GM12878 (cell line): ENCODE measurements around the gene SERTAD1. TPM values are rescaled to one million over a fixed set of nuclear protein-coding genes. Genes with fewer than 3 reads are reported as not detected.

Experiments used
- ATAC-seq: fragments of 200-7000 bp; cut with Tn5 transposase; 3 replicates; pipeline ENCODE4 v1.9.1; 2020; ENCODE audit warnings: mild to moderate bottlenecking, moderate library complexity
- BruUV-seq: library from RNA; stranded (reverse); fragments of 400-500 nt; replicated peaks from 2 replicates; lab custom pipeline; 2021; lab: Mats Ljungman, UMichigan
- CTCF ChIA-PET: fragments of 300-600 bp; sonication (Branson Sonifier 250); formaldehyde crosslinking; extraction: SDS; loops from one replicate; lab custom pipeline; 2021; ENCODE audit warnings: inconsistent platforms; lab: Yijun Ruan, JAX
- POLR2A ChIA-PET: fragments of 350-600 bp; formaldehyde crosslinking; extraction: SDS; loops from one replicate; lab custom pipeline; 2021; ENCODE audit warnings: inconsistent platforms; lab: Charles Lee
- RAD21 ChIA-PET: fragments of 300-600 bp; sonication (Branson Sonifier 250); formaldehyde crosslinking; loops from one replicate; lab custom pipeline; 2023; ENCODE audit warnings: antibody characterized with exemption; ENCODE audit not compliant: unreplicated experiment; lab: Charles Lee
- SMC1A ChIA-PET: fragments of 300-600 bp; sonication (Branson Sonifier 250); formaldehyde crosslinking; loops from one replicate; lab custom pipeline; 2023; ENCODE audit not compliant: unreplicated experiment, uncharacterized antibody; lab: Charles Lee
- DNase-seq: peaks from one replicate; pipeline ENCODE4 v3.0.0-alpha.2; 2011; ENCODE audit warnings: low read depth, low spot score
- FAIRE-seq: peaks from 3 replicates; lab custom pipeline; 2011; peaks lifted over from hg19 to GRCh38; lab: Jason Lieb, UNC
- H2AFZ ChIP-seq: 2 replicates; pipeline ENCODE4 v1.6.0; 2011; ENCODE audit warnings: low read depth, low read length, control low read depth; ENCODE audit not compliant: control insufficient read depth
- H3K27ac ChIP-seq: 2 replicates; pipeline ENCODE4 v1.5.1; 2011; ENCODE audit warnings: control low read depth; ENCODE audit not compliant: control insufficient read depth, insufficient read depth
- H3K27me3 ChIP-seq, 2 experiments: replicated peaks in 1 of 2; 2 replicates each; pipeline versions ENCODE4 v1.6.0 to v1.6.1; 2011; ENCODE audit warnings: low read length in 1 of 2; ENCODE audit not compliant: control insufficient read depth in 2 of 2, insufficient read depth in 2 of 2
- H3K36me3 ChIP-seq, 2 experiments: 2 replicates each; pipeline ENCODE4 v1.5.1; 2011; ENCODE audit warnings: low read length in 1 of 2; ENCODE audit not compliant: control insufficient read depth in 2 of 2, insufficient read depth in 2 of 2
- H3K4me1 ChIP-seq: 2 replicates; pipeline ENCODE4 v1.6.1; 2011; ENCODE audit warnings: mild to moderate bottlenecking, low read length, moderate library complexity, mixed read lengths; ENCODE audit not compliant: control insufficient read depth, insufficient read depth
- H3K4me2 ChIP-seq: 2 replicates; pipeline ENCODE4 v1.6.0; 2011; ENCODE audit warnings: control low read depth; ENCODE audit not compliant: control insufficient read depth, insufficient read depth
- H3K4me3 ChIP-seq: fragments of 200-600 bp; sonication (generic); 2 replicates; pipeline ENCODE4 v1.5.1; 2016
- H3K79me2 ChIP-seq: 2 replicates; pipeline ENCODE4 v1.6.0; 2011; ENCODE audit warnings: low read length; ENCODE audit not compliant: control insufficient read depth, insufficient read depth
- H3K9ac ChIP-seq: 2 replicates; pipeline ENCODE4 v1.8.0; 2011; ENCODE audit warnings: low read length, control low read depth, mixed read lengths; ENCODE audit not compliant: control insufficient read depth, insufficient read depth
- H3K9me3 ChIP-seq: replicated peaks from 3 replicates; pipeline ENCODE4 v1.5.1; 2011; ENCODE audit warnings: mild to moderate bottlenecking, low read length; ENCODE audit not compliant: control insufficient read depth, insufficient read depth
- H4K20me1 ChIP-seq: 2 replicates; pipeline ENCODE4 v1.6.0; 2011; ENCODE audit not compliant: control insufficient read depth, insufficient read depth
- BCL11A ChIP-seq: IDR thresholded peaks from 2 replicates; pipeline ENCODE4 v1.6.1; 2011; ENCODE audit warnings: low read depth, low read length
- CBFB ChIP-seq: IDR thresholded peaks from 2 replicates; pipeline ENCODE4 v1.6.1; 2016; ENCODE audit warnings: antibody characterized with exemption, low read depth
- ETV6 ChIP-seq, 2 experiments: fragments of 450-650 bp in 1 of 2; IDR thresholded peaks in 1 of 2; conservative IDR thresholded peaks in 1 of 2; 2 replicates each; pipeline ENCODE4 v1.6.1; 2014; ENCODE audit warnings: antibody characterized with exemption in 1 of 2, borderline replicate concordance in 1 of 2, low read depth in 1 of 2, mild to moderate bottlenecking in 1 of 2, moderate library complexity in 1 of 2
- FOXK2 ChIP-seq: fragments of 450-650 bp; IDR thresholded peaks from 2 replicates; pipeline ENCODE4 v1.6.1; 2017; ENCODE audit warnings: mild to moderate bottlenecking, moderate library complexity
- IKZF2 ChIP-seq, 2 experiments: fragments of 450-650 bp; IDR thresholded peaks; 2 replicates each; pipeline ENCODE4 v1.6.1; 2017; ENCODE audit warnings: mild to moderate bottlenecking in 2 of 2, moderate library complexity in 2 of 2
- RAD51 ChIP-seq: fragments of 450-650 bp; IDR thresholded peaks from 2 replicates; pipeline ENCODE4 v1.6.1; 2016; ENCODE audit warnings: moderate library complexity, mild to moderate bottlenecking, inconsistent platforms
- SMAD5 ChIP-seq: IDR thresholded peaks from 2 replicates; pipeline ENCODE4 v1.6.1; 2016; ENCODE audit warnings: antibody characterized with exemption, low read depth
- SMC3 ChIP-seq: IDR thresholded peaks from 2 replicates; pipeline ENCODE4 v1.6.1; 2011; ENCODE audit warnings: low read length, improper control_type of control experiment, borderline replicate concordance
- YY1 ChIP-seq: IDR thresholded peaks from 2 replicates; pipeline ENCODE4 v1.6.1; 2011; ENCODE audit warnings: low read depth, mild to moderate bottlenecking, low read length
- ZNF622 ChIP-seq: fragments of 450-650 bp; IDR thresholded peaks from 2 replicates; pipeline ENCODE4 v1.6.1; 2017; ENCODE audit warnings: mild to moderate bottlenecking, inconsistent platforms
- WGBS: methylation state at CpG from one replicate; pipeline ENCODE4 v1.1.6; 2016; ENCODE audit warnings: low lambda C conversion rate; ENCODE audit not compliant: insufficient replicate concordance, insufficient coverage; ENCODE audit errors: missing lambda C conversion rate; 5-methylcytosine and 5-hydroxymethylcytosine counted together
- in situ Hi-C: fragments of 300-500 bp; cut with MboI; formaldehyde crosslinking; loops from 9 replicates; pipeline ENCODE4 v1.14.3; 2018; ENCODE audit warnings: mixed read lengths
- intact Hi-C: fragments of 100-400 bp; cut with micrococcal nuclease; formaldehyde crosslinking; loops from one replicate; pipeline ENCODE4 v1.14.2; 2022; ENCODE audit not compliant: unreplicated experiment
- polyA plus RNA-seq, 11 experiments: library from polyadenylated mRNA; depleted of rRNA in 4 of 11; unstranded in 6 of 11; stranded (reverse) in 5 of 11; fragments of >200 nt; fragmentation: Nextera tagmentation in 4 of 11; fragmentation: Illumina TruSeq in 1 of 11; extraction: Ambion mirVana in 4 of 11; extraction: Trizol in 1 of 11; gene quantifications; 1 replicate in 1 of 11; 2 replicates in 10 of 11; pipeline versions ENCODE4 v1.2.1 to v1.2.3, GENCODE V29; 2011 to 2016; ENCODE audit warnings: inconsistent platforms in 2 of 11, missing spikeins in 2 of 11, low read depth in 1 of 11
- total RNA-seq, 4 experiments: library from RNA; depleted of rRNA in 3 of 4; stranded (reverse); fragments of >200 nt in 3 of 4; fragmentation: Illumina TruSeq in 1 of 4; extraction: Trizol in 1 of 4; gene quantifications; 2 replicates each; pipeline versions ENCODE4 v1.2.1 to v1.2.3, GENCODE V29; 2013 to 2021
- TF ChIP-seq, protein P1 (sequence below): fragments of 450-650 bp; IDR thresholded peaks from 2 replicates; pipeline ENCODE4 v1.6.1; 2017; ENCODE audit warnings: borderline replicate concordance
- TF ChIP-seq, protein P2 (sequence below): fragments of 450-650 bp; IDR thresholded peaks from 2 replicates; pipeline ENCODE4 v1.6.1; 2016; ENCODE audit warnings: mild to moderate bottlenecking
- TF ChIP-seq, protein P3 (sequence below): fragments of 450-650 bp; IDR thresholded peaks from 2 replicates; pipeline ENCODE4 v1.6.1; 2016; ENCODE audit warnings: mild to moderate bottlenecking

SERTAD1 gene
- total and polyA plus RNA-seq, 10 of the 15 experiments (the other 5 are each of a cell fraction or from before 2014, with no cell fraction given): 0.23 to 14.2 (median 8.0) TPM

DNA sequence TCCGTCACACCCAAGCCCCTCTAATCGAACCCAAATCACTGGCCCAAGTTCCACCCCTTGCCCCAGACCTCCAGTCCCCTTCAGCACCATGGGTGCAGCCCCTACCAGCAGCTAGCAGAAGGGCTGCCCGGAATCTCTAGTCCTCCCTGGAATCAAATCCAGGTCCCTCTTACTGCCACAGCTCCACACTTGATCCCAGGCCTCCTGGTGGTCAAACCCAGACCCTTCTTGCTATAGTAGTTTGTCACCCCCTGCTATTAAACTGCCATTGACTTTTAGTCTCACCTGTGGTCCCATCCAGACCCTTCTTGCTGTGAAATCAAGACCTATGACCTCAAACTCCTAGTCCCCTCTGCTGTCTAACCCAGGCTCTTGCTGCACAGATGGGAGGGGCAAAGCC, 44.5 kb downstream of the SERTAD1 start:
- TF ChIP-seq SMC3 (peak; percentile 12; the same call in 1 of the 2 replicates), SMAD5 (no peak)
- TF ChIP-seq, all 136 proteins: peak for 1
- Histone ChIP-seq H3K36me3 (no peaks in the 10 kb centered on the region), H3K4me2 (no peak overlapping the region), H3K4me1 (no peaks in the 10 kb centered on the region), H3K9ac (no peak overlapping the region), H3K79me2 (no peaks in the 10 kb centered on the region), H2AFZ (no peak overlapping the region), H3K4me3 (no peak overlapping the region), H3K27ac (no peak overlapping the region), H4K20me1 (no peaks in the 10 kb centered on the region), H3K9me3 (no peaks in the 10 kb centered on the region), H3K27me3 (no peaks in the 10 kb centered on the region)
- ChIA-PET CTCF (interaction anchor here (0.6 kb wide), 1 partner anchor 76 kb away, joined by 3 read pairs; no protein-coding TSS in a partner anchor), RAD21 (interaction anchor here (0.6 to 1.0 kb wide), 2 partner anchors 75 to 76 kb away, joined by 3 to 4 read pairs; no protein-coding TSS in a partner anchor), SMC1A (no interaction called here), POLR2A (interaction anchor here (0.9 kb wide), 1 partner anchor 32 kb away, joined by 17 read pairs; the partner anchor contains the start of gene PRX)
- whole genome bisulfite sequencing: 27% methylated on average over 3 of the region's 3 CpGs
- FAIRE-seq (no peak), ATAC-seq (no peak), DNase-seq (no peak)
- intact Hi-C loops (no loop called here), in situ Hi-C loops (no loop called here)
- BruUV-seq: no TSS peak

DNA sequence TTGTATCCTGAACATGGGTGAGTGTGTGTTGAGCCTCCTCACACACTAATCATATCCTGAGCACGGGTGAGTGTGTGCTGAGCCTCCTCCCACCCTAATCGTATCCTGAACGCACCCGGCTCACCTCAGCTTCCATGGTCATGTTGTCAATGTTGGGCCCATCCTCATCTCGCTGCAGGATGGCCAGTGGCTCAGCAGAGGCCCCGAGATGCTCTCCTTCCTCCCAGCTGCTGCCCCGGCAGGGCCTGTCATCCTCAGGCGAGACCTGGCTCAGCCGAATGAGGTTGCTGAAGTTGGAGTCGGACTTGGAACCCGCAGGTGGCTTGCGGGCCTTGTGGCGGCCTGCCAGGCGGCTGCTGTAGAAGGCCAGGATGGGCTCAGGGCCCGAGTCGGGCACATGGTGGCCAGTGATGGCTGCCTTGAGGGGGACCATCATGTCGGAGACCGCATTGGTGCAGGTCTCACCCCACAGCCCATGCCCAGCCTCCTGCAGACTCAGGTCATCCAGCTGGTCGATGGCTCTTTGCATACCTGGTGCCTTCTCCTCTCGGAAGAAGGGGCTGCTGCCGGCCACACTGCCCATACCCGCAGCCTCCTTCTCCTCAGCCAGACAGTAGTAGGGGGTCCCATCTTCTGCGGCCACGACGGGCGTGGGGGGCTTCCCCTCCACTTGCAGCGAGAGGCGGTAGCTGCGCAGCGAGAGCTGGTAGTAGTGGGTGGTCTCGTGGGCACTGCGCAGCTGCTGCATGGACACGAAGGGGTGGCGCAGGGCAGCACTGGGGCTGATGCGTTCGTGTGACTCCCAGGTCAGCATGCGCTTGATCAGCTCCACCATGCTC, 45.4 kb downstream of the SERTAD1 start:
- H3K9ac ChIP-seq: no peak overlapping the region
- ChIA-PET RAD21 (interaction anchor here (1.5 kb wide), 1 partner anchor 75 kb away, joined by 5 read pairs; no protein-coding TSS in a partner anchor), POLR2A (interaction anchor here (0.9 kb wide), 1 partner anchor 33 kb away, joined by 17 read pairs; the partner anchor contains the start of gene PRX), SMC1A (no interaction called here), CTCF (interaction anchor here (0.6 to 1.1 kb wide), 3 partner anchors 75 to 240 kb away, joined by 3 to 4 read pairs (median 3); no protein-coding TSS in a partner anchor)
- H3K4me2 ChIP-seq: no peak overlapping the region
- no peaks in the 10 kb centered on the region for H3K9me3 ChIP-seq
- intact Hi-C loops (no loop called here), in situ Hi-C loops (no loop called here)
- ATAC-seq (no peak), DNase-seq (no peak), FAIRE-seq (no peak)
- H3K36me3 ChIP-seq: no peaks in the 10 kb centered on the region
- H4K20me1 ChIP-seq: no peaks in the 10 kb centered on the region
- H3K4me3 ChIP-seq: no peak overlapping the region
- TF ChIP-seq, protein P1, sequence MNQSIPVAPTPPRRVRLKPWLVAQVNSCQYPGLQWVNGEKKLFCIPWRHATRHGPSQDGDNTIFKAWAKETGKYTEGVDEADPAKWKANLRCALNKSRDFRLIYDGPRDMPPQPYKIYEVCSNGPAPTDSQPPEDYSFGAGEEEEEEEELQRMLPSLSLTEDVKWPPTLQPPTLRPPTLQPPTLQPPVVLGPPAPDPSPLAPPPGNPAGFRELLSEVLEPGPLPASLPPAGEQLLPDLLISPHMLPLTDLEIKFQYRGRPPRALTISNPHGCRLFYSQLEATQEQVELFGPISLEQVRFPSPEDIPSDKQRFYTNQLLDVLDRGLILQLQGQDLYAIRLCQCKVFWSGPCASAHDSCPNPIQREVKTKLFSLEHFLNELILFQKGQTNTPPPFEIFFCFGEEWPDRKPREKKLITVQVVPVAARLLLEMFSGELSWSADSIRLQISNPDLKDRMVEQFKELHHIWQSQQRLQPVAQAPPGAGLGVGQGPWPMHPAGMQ: no peak
- no peak for TF ChIP-seq ZNF622
- no peak for TF ChIP-seq IKZF2 (IDR thresholded peaks at IDR 0.05)
- TF ChIP-seq FOXK2: no peak
- no peak for TF ChIP-seq ETV6 (conservative IDR thresholded peaks at IDR 0.05 in 1 of 2, IDR thresholded peaks at IDR 0.05 in 1 of 2; ENCODE audit: borderline replicate concordance in 1 of 2, low read depth in 1 of 2)
- no peak for TF ChIP-seq CBFB
- TF ChIP-seq, protein P2, sequence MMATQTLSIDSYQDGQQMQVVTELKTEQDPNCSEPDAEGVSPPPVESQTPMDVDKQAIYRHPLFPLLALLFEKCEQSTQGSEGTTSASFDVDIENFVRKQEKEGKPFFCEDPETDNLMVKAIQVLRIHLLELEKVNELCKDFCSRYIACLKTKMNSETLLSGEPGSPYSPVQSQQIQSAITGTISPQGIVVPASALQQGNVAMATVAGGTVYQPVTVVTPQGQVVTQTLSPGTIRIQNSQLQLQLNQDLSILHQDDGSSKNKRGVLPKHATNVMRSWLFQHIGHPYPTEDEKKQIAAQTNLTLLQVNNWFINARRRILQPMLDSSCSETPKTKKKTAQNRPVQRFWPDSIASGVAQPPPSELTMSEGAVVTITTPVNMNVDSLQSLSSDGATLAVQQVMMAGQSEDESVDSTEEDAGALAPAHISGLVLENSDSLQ: no peak
- TF ChIP-seq RAD51: no peak
- TF ChIP-seq YY1: no peak
- no peak for TF ChIP-seq BCL11A
- TF ChIP-seq, protein P3, sequence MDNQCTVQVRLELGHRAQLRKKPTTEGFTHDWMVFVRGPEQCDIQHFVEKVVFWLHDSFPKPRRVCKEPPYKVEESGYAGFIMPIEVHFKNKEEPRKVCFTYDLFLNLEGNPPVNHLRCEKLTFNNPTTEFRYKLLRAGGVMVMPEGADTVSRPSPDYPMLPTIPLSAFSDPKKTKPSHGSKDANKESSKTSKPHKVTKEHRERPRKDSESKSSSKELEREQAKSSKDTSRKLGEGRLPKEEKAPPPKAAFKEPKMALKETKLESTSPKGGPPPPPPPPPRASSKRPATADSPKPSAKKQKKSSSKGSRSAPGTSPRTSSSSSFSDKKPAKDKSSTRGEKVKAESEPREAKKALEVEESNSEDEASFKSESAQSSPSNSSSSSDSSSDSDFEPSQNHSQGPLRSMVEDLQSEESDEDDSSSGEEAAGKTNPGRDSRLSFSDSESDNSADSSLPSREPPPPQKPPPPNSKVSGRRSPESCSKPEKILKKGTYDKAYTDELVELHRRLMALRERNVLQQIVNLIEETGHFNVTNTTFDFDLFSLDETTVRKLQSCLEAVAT: no peak
- no peak overlapping the region for H3K27ac ChIP-seq
- no peak overlapping the region for H2AFZ ChIP-seq
- 91% methylated on average over 37 of the region's 37 CpGs for WGBS
- H3K27me3 ChIP-seq: no peaks in the 10 kb centered on the region
- no peaks in the 10 kb centered on the region for H3K4me1 ChIP-seq
- no TSS peak for BruUV-seq
- no peaks in the 10 kb centered on the region for H3K79me2 ChIP-seq
